OCI-LY1 (cell line): Measurements from ENCODE around the gene CKMT1A.
"Not testable (repeated sequence)": the region's sequence is repeated elsewhere in the genome, so short reads cannot be mapped to it uniquely, and the experiment has no call there.

Experiments
- H2AFZ ChIP-seq: fragments of 200-600 bp; sonication (generic), shearing (Covaris generic); 2 replicates; pipeline ENCODE4 v1.6.0; 2014; ENCODE audit warnings: antibody characterized with exemption, mild to moderate bottlenecking, low read length
- H3F3A ChIP-seq: fragments of 200-600 bp; sonication (generic), shearing (Covaris generic); 2 replicates; pipeline ENCODE4 v1.6.0; 2014; ENCODE audit warnings: mild to moderate bottlenecking, antibody characterized with exemption, low read length, moderate library complexity; ENCODE audit not compliant: insufficient read depth
- H3K27ac ChIP-seq: fragments of 200-600 bp; sonication (generic); 2 replicates; pipeline ENCODE4 v1.5.1; 2014; ENCODE audit warnings: low read length, mixed run types, mild to moderate bottlenecking, low read depth; ENCODE audit not compliant: poor library complexity, severe bottlenecking
- H3K27me3 ChIP-seq: fragments of 200-600 bp; sonication (generic); 2 replicates; pipeline ENCODE4 v1.6.0; 2014; ENCODE audit warnings: antibody characterized with exemption, mild to moderate bottlenecking, low read length, moderate library complexity; ENCODE audit not compliant: insufficient read depth
- H3K36me3 ChIP-seq: fragments of 200-600 bp; sonication (generic); 2 replicates; pipeline ENCODE4 v1.6.1; 2014; ENCODE audit warnings: mild to moderate bottlenecking, antibody characterized with exemption, low read length, moderate library complexity, mixed read lengths; ENCODE audit not compliant: insufficient read depth
- H3K4me1 ChIP-seq: fragments of 200-600 bp; sonication (generic); 2 replicates; pipeline ENCODE4 v1.5.1; 2014; ENCODE audit warnings: mild to moderate bottlenecking, low read length, moderate library complexity; ENCODE audit not compliant: insufficient read depth, severe bottlenecking
- H3K4me2 ChIP-seq: fragments of 200-600 bp; sonication (generic), shearing (Covaris generic); 2 replicates; pipeline ENCODE4 v1.6.1; 2014; ENCODE audit warnings: low read length
- H3K4me3 ChIP-seq: fragments of 200-600 bp; sonication (generic); 2 replicates; pipeline ENCODE4 v1.5.1; 2014; ENCODE audit warnings: low read length, low read depth, mild to moderate bottlenecking, mixed read lengths; ENCODE audit not compliant: poor library complexity, severe bottlenecking
- H3K79me2 ChIP-seq: fragments of 200-600 bp; shearing (Covaris generic); 2 replicates; pipeline ENCODE4 v1.6.1; 2016; ENCODE audit warnings: mixed run types, low read length, mixed read lengths; ENCODE audit not compliant: insufficient read depth
- H3K9ac ChIP-seq: fragments of 200-600 bp; sonication (generic), shearing (Covaris generic); 2 replicates; pipeline ENCODE4 v1.6.1; 2014; ENCODE audit warnings: mild to moderate bottlenecking, low read length, mixed read lengths
- H3K9me2 ChIP-seq: fragments of 200-600 bp; sonication (generic), shearing (Covaris generic); 2 replicates; pipeline ENCODE4 v1.6.1; 2014; ENCODE audit warnings: low read depth, mild to moderate bottlenecking, low read length, mixed read lengths
- H3K9me3 ChIP-seq: fragments of 200-600 bp; shearing (Covaris generic); 2 replicates; pipeline ENCODE4 v1.6.1; 2014; ENCODE audit warnings: low read length, mixed read lengths
- H4K20me1 ChIP-seq: fragments of 200-600 bp; sonication (generic), shearing (Covaris generic); 2 replicates; pipeline ENCODE4 v1.6.0; 2016; ENCODE audit warnings: mild to moderate bottlenecking, low read length; ENCODE audit not compliant: insufficient read depth
- CTCF ChIP-seq: fragments of 200-600 bp; sonication (generic), shearing (Covaris generic); IDR thresholded peaks from 2 replicates; pipeline ENCODE4 v1.5.1; 2017; ENCODE audit warnings: mild to moderate bottlenecking, antibody characterized with exemption, low read length, moderate library complexity, mixed read lengths
- EZH2 ChIP-seq: fragments of 200-600 bp; sonication (generic), shearing (Covaris generic); IDR thresholded peaks from 2 replicates; pipeline ENCODE4 v1.8.0; 2017; ENCODE audit warnings: borderline replicate concordance, mixed run types, mild to moderate bottlenecking, antibody characterized with exemption, low read length, moderate library complexity, mixed read lengths

CKMT1A gene

GRCh38 chr15:43702701-43703424 lies 9.2 kb downstream of the CKMT1A start:
- H3K4me1 ChIP-seq: no peaks in the 10 kb centered on the region
- TF ChIP-seq CTCF (no peak), EZH2 (no peak)
- H3K4me2 ChIP-seq: no peak overlapping the region
- no peaks in the 10 kb centered on the region for H3K9me3 ChIP-seq
- H4K20me1 ChIP-seq: no peaks in the 10 kb centered on the region
- no peak overlapping the region for H3K9ac ChIP-seq
- H3K27ac ChIP-seq: no peak overlapping the region
- H3K36me3 ChIP-seq: no peaks in the 10 kb centered on the region
- no peaks in the 10 kb centered on the region for H3F3A ChIP-seq
- no peaks in the 10 kb centered on the region for H3K9me2 ChIP-seq
- no peak overlapping the region for H2AFZ ChIP-seq
- H3K79me2 ChIP-seq: no peaks in the 10 kb centered on the region
- no peaks in the 10 kb centered on the region for H3K27me3 ChIP-seq
- no peak overlapping the region for H3K4me3 ChIP-seq

- H3K9ac ChIP-seq, H3K4me3 ChIP-seq, H4K20me1 ChIP-seq, H3K4me2 ChIP-seq, H3K36me3 ChIP-seq, H3K27me3 ChIP-seq, H3K9me2 ChIP-seq, H3K27ac ChIP-seq, H3K9me3 ChIP-seq, H2AFZ ChIP-seq, H3K4me1 ChIP-seq, H3F3A ChIP-seq, H3K79me2 ChIP-seq: not testable (repeated sequence)
Observed at GRCh38 chr15:43710431-43711131, 16.9 kb downstream of the CKMT1A start.

DNA sequence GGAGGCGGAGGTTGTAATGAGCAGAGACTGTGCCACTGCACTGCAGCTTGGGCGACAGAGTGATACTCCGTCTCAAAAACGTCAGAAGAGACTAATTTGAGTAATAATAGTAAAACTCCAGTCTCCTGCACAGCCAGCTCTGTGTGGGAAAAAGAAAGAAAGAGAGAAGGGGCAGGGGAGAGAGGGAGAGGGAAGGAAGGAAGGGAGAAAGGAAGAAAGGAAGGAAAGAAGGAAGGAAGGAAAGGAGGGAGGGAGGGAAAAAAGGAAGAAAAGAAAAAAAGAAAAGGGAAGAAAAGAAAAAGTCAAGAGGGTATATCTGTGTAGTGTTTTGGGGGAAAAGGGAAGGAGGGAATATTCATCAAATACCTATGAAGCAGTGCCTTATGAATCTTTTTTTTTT lies 29.5 kb downstream of the CKMT1A start:
- H3K9ac ChIP-seq: no peak overlapping the region
- H3K27ac ChIP-seq: no peak overlapping the region
- no peaks in the 10 kb centered on the region for H3K9me2 ChIP-seq
- TF ChIP-seq EZH2: no peak
- TF ChIP-seq CTCF: no peak
- H3F3A ChIP-seq: no peaks in the 10 kb centered on the region
- no peaks in the 10 kb centered on the region for H3K4me1 ChIP-seq
- no peak overlapping the region for H3K4me2 ChIP-seq
- H3K9me3 ChIP-seq: no peaks in the 10 kb centered on the region
- H3K79me2 ChIP-seq: no peaks in the 10 kb centered on the region
- no peak overlapping the region for H2AFZ ChIP-seq
- no peaks in the 10 kb centered on the region for H3K36me3 ChIP-seq
- no peaks in the 10 kb centered on the region for H3K27me3 ChIP-seq
- H4K20me1 ChIP-seq: no peaks in the 10 kb centered on the region
- no peak overlapping the region for H3K4me3 ChIP-seq

- H3K79me2 ChIP-seq, H3K4me2 ChIP-seq, H3K4me1 ChIP-seq, H3K27ac ChIP-seq, H3K27me3 ChIP-seq, H2AFZ ChIP-seq, H3K9me2 ChIP-seq, H3K36me3 ChIP-seq, H3K9me3 ChIP-seq, H3K4me3 ChIP-seq, H4K20me1 ChIP-seq, H3K9ac ChIP-seq, H3F3A ChIP-seq: not testable (repeated sequence)
Observed at GRCh38 chr15:43726306-43726705, 32.6 kb downstream of the CKMT1A start.

- not testable (repeated sequence) for H3K9me2 ChIP-seq, H3K9ac ChIP-seq, H3K9me3 ChIP-seq, H3K4me2 ChIP-seq, H3K4me1 ChIP-seq, H2AFZ ChIP-seq, H3K79me2 ChIP-seq, H3K4me3 ChIP-seq, H3K27me3 ChIP-seq, H3K27ac ChIP-seq, H3F3A ChIP-seq, H4K20me1 ChIP-seq, H3K36me3 ChIP-seq
Observed at GRCh38 chr15:43728053-43728725, 34.5 kb downstream of the CKMT1A start.
